Measurements from ENCODE around the gene TBC1D13. TPM values are rescaled to one million over a fixed set of nuclear protein-coding genes. Genes with fewer than 3 reads are reported as not detected.
"Not testable (repeated sequence)": the region's sequence is repeated elsewhere in the genome, so short reads cannot be mapped to it uniquely, and the experiment has no call there.

TBC1D13 gene
- total RNA-seq, 1 donor from 2014 or later: 19.8 TPM

- Histone ChIP-seq H3K4me3 (no peak overlapping the region), H3K36me3 (peaks cover 10 to 15% of the 10 kb centered on the region in 2 donors), H3K27me3 (no peaks in the 10 kb centered on the region), H3K9me3 (no peaks in the 10 kb centered on the region), H3K4me1 (no peaks in the 10 kb centered on the region), H3K27ac (no peak overlapping the region)
- intact Hi-C loops (cut with DNase I): no loop called here
- no peak for TF ChIP-seq CTCF (IDR thresholded peaks at IDR 0.05)
- no peak for DNase-seq (ENCODE audit: low spot score in 2 of 2)
These were observed 59.6 kb downstream of the TBC1D13 start for GRCh38 chr9:128846680-128847030.

GRCh38 chr9:128847803-128848202, 60.8 kb downstream of the TBC1D13 start:
- H3K36me3 ChIP-seq: peaks cover 2 to 8% of the 10 kb centered on the region in 2 donors
- no peaks in the 10 kb centered on the region for H3K27me3 ChIP-seq
- no peak overlapping the region for H3K4me3 ChIP-seq
- intact Hi-C loops (cut with DNase I): no loop called here
- DNase-seq (ENCODE audit: low spot score in 2 of 2): no peak
- TF ChIP-seq CTCF (IDR thresholded peaks at IDR 0.05): no peak
- no peaks in the 10 kb centered on the region for H3K4me1 ChIP-seq
- no peaks in the 10 kb centered on the region for H3K9me3 ChIP-seq
- H3K27ac ChIP-seq: no peak overlapping the region

GRCh38 chr9:128851024-128851423, 64.0 kb downstream of the TBC1D13 start:
- H3K4me1 ChIP-seq; H3K27ac ChIP-seq; DNase-seq (ENCODE audit: low spot score in 2 of 2); H3K9me3 ChIP-seq; H3K36me3 ChIP-seq; H3K27me3 ChIP-seq; intact Hi-C loops (cut with DNase I); H3K4me3 ChIP-seq: not testable (repeated sequence)

- not testable (repeated sequence) for H3K36me3 ChIP-seq; H3K4me3 ChIP-seq; H3K4me1 ChIP-seq; H3K27ac ChIP-seq; H3K27me3 ChIP-seq; DNase-seq (ENCODE audit: low spot score in 2 of 2); H3K9me3 ChIP-seq
- intact Hi-C loops (cut with DNase I): loop anchor here (1.0 kb wide), 1 partner anchor 76 kb away; no protein-coding TSS in a partner anchor
- TF ChIP-seq CTCF (IDR thresholded peaks at IDR 0.05): peak; percentile 47 to 64 (median 63)
These were observed 64.9 kb downstream of the TBC1D13 start for GRCh38 chr9:128851779-128852600.

GRCh38 chr9:128852646-128853045, 65.6 kb downstream of the TBC1D13 start:
- intact Hi-C loops (cut with DNase I): loop anchor here (1.0 kb wide), 1 partner anchor 76 kb away; no protein-coding TSS in a partner anchor

GRCh38 chr9:128854454-128854853, 67.4 kb downstream of the TBC1D13 start:
- intact Hi-C loops (cut with DNase I); H3K27ac ChIP-seq; H3K27me3 ChIP-seq; H3K4me3 ChIP-seq; H3K36me3 ChIP-seq; H3K9me3 ChIP-seq; DNase-seq (ENCODE audit: low spot score in 2 of 2); H3K4me1 ChIP-seq: not testable (repeated sequence)

More at GRCh38 chr9:128852646-128853045, 65.6 kb downstream of the TBC1D13 start:
- not testable (repeated sequence) for H3K4me1 ChIP-seq; H3K4me3 ChIP-seq; H3K9me3 ChIP-seq; DNase-seq (ENCODE audit: low spot score in 2 of 2); H3K36me3 ChIP-seq; H3K27me3 ChIP-seq; H3K27ac ChIP-seq

- H3K36me3 ChIP-seq; H3K27me3 ChIP-seq; DNase-seq (ENCODE audit: low spot score in 2 of 2); H3K4me1 ChIP-seq; intact Hi-C loops (cut with DNase I); H3K27ac ChIP-seq; H3K4me3 ChIP-seq; H3K9me3 ChIP-seq: not testable (repeated sequence)
These were observed 71.4 kb downstream of the TBC1D13 start for GRCh38 chr9:128858476-128858875.

Other genes starting within 250 kb of the TBC1D13 start
- gene SPTAN1, start 234.7 kb upstream of the TBC1D13 start, total RNA-seq: 687 TPM
- gene DYNC2I2, start 130.4 kb upstream of the TBC1D13 start, total RNA-seq: 49.9 TPM
- gene SET, start 98.0 kb upstream of the TBC1D13 start, total RNA-seq: 102 TPM
- 28.8 TPM for gene PKN3, start 84.8 kb upstream of the TBC1D13 start, total RNA-seq
- 49.6 TPM for gene ZDHHC12, start 63.1 kb upstream of the TBC1D13 start, total RNA-seq
- 55.5 TPM for gene ZER1, start 15.3 kb upstream of the TBC1D13 start, total RNA-seq
- 59.4 TPM for gene ENDOG, start 31.2 kb downstream of the TBC1D13 start, total RNA-seq
- gene SPOUT1, start 42.5 kb downstream of the TBC1D13 start, total RNA-seq: 26.5 TPM
- gene KYAT1, start 94.7 kb downstream of the TBC1D13 start, total RNA-seq: 4.9 TPM
- 227 TPM for gene LRRC8A, start 94.9 kb downstream of the TBC1D13 start, total RNA-seq
- gene PHYHD1, start 133.7 kb downstream of the TBC1D13 start, total RNA-seq: 46.1 TPM
- gene DOLK, start 160.3 kb downstream of the TBC1D13 start, total RNA-seq: 5.0 TPM
- 45.0 TPM for gene NUP188, start 160.4 kb downstream of the TBC1D13 start, total RNA-seq
- 138 TPM for gene SH3GLB2, start 241.1 kb downstream of the TBC1D13 start, total RNA-seq
- gene MIGA2, start 249.4 kb downstream of the TBC1D13 start, total RNA-seq: 39.9 TPM

Data from ascending aorta (tissue), 2 donors.